ENCODE measurements around the gene LRGUK. TPM values are rescaled to one million over a fixed set of nuclear protein-coding genes. Genes with fewer than 3 reads are reported as not detected.

Gene LRGUK
- total RNA-seq, 1 experiment from 2014 or later: 1.9 TPM

GRCh38 chr7:134302120-134302519 lies 175.0 kb downstream of the LRGUK start (continued):
- TF ChIP-seq ARID4B (CRISPR knock-in tag; IDR thresholded peaks at IDR 0.05; ENCODE audit: borderline replicate concordance): no peak
- TF ChIP-seq ZNF138 (CRISPR knock-in tag; conservative IDR thresholded peaks at IDR 0.05): no peak
- no peak for TF ChIP-seq TEAD1 (CRISPR knock-in tag; IDR thresholded peaks at IDR 0.05)
- no peak for TF ChIP-seq ZNF317 (CRISPR knock-in tag; IDR thresholded peaks at IDR 0.05; ENCODE audit: borderline replicate concordance, low read depth)

DNA sequence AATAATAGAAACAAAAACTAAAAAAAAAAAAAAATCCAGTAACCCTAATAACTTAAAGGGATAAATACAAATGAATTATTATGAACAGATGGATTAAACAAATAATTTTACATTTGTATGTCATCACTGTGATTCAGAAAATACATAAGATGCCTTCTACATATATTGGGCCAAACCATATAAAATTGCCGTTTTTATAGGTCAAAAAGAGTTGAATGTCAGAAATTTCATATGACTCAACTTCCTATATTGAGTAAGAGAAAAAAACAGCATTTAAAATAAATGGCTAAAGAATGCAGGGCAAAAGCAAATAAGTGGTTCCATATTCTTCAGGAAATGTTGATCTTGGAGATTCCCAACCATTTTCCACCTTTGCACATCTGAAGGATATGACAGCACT lies 180.2 kb downstream of the LRGUK start:
- peaks cover 24% of the 10 kb centered on the region for H3K36me3 Mint-ChIP-seq
- no peaks in the 10 kb centered on the region for H3K4me1 Mint-ChIP-seq
- ATAC-seq (no peak), DNase-seq (ENCODE audit: low spot score) (no peak)
- H3K4me3 Mint-ChIP-seq: no peak overlapping the region
- no peaks in the 10 kb centered on the region for H3K9me3 Mint-ChIP-seq
- H3K27ac Mint-ChIP-seq: no peak overlapping the region
- POLR2A ChIA-PET: no interaction called here
- CTCF ChIA-PET: no interaction called here
- no peaks in the 10 kb centered on the region for H3K27me3 Mint-ChIP-seq (ENCODE audit: low read depth)
- no peak for TF ChIP-seq ELF4 (CRISPR knock-in tag; IDR thresholded peaks at IDR 0.05; ENCODE audit: low read depth)
- no peak for TF ChIP-seq ATF2 (CRISPR knock-in tag; IDR thresholded peaks at IDR 0.05; ENCODE audit: borderline replicate concordance, low read depth)
- no peak for TF ChIP-seq NR3C1 (CRISPR knock-in tag; conservative IDR thresholded peaks at IDR 0.05; ENCODE audit: low read depth)
- no peak for TF ChIP-seq GRHL2 (CRISPR knock-in tag; IDR thresholded peaks at IDR 0.05; ENCODE audit: insufficient replicate concordance, severe bottlenecking)
- no peak for TF ChIP-seq ZNF219 (CRISPR knock-in tag; IDR thresholded peaks at IDR 0.05; ENCODE audit: borderline replicate concordance)
- no peak for TF ChIP-seq ETV6 (CRISPR knock-in tag; IDR thresholded peaks at IDR 0.05)
- no peak for TF ChIP-seq USF2 (CRISPR knock-in tag; IDR thresholded peaks at IDR 0.05)
- TF ChIP-seq, protein P1, sequence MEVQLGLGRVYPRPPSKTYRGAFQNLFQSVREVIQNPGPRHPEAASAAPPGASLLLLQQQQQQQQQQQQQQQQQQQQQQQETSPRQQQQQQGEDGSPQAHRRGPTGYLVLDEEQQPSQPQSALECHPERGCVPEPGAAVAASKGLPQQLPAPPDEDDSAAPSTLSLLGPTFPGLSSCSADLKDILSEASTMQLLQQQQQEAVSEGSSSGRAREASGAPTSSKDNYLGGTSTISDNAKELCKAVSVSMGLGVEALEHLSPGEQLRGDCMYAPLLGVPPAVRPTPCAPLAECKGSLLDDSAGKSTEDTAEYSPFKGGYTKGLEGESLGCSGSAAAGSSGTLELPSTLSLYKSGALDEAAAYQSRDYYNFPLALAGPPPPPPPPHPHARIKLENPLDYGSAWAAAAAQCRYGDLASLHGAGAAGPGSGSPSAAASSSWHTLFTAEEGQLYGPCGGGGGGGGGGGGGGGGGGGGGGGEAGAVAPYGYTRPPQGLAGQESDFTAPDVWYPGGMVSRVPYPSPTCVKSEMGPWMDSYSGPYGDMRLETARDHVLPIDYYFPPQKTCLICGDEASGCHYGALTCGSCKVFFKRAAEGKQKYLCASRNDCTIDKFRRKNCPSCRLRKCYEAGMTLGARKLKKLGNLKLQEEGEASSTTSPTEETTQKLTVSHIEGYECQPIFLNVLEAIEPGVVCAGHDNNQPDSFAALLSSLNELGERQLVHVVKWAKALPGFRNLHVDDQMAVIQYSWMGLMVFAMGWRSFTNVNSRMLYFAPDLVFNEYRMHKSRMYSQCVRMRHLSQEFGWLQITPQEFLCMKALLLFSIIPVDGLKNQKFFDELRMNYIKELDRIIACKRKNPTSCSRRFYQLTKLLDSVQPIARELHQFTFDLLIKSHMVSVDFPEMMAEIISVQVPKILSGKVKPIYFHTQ (CRISPR knock-in tag; IDR thresholded peaks at IDR 0.05): no peak
- no peak for TF ChIP-seq NFYB (CRISPR knock-in tag; conservative IDR thresholded peaks at IDR 0.05; ENCODE audit: low read depth)
- TF ChIP-seq FOXP1 (CRISPR knock-in tag; IDR thresholded peaks at IDR 0.05; ENCODE audit: borderline replicate concordance): no peak
- TF ChIP-seq, protein P2, sequence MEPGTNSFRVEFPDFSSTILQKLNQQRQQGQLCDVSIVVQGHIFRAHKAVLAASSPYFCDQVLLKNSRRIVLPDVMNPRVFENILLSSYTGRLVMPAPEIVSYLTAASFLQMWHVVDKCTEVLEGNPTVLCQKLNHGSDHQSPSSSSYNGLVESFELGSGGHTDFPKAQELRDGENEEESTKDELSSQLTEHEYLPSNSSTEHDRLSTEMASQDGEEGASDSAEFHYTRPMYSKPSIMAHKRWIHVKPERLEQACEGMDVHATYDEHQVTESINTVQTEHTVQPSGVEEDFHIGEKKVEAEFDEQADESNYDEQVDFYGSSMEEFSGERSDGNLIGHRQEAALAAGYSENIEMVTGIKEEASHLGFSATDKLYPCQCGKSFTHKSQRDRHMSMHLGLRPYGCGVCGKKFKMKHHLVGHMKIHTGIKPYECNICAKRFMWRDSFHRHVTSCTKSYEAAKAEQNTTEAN (CRISPR knock-in tag; IDR thresholded peaks at IDR 0.05): no peak
- TF ChIP-seq MYBL2 (CRISPR knock-in tag; IDR thresholded peaks at IDR 0.05): no peak
- TF ChIP-seq CBFB (CRISPR knock-in tag; IDR thresholded peaks at IDR 0.05; ENCODE audit: low read depth): no peak
- no peak for TF ChIP-seq MXD4 (CRISPR knock-in tag; IDR thresholded peaks at IDR 0.05; ENCODE audit: borderline replicate concordance)
- no peak for TF ChIP-seq E2F5 (CRISPR knock-in tag; IDR thresholded peaks at IDR 0.05)
- TF ChIP-seq, protein P3, sequence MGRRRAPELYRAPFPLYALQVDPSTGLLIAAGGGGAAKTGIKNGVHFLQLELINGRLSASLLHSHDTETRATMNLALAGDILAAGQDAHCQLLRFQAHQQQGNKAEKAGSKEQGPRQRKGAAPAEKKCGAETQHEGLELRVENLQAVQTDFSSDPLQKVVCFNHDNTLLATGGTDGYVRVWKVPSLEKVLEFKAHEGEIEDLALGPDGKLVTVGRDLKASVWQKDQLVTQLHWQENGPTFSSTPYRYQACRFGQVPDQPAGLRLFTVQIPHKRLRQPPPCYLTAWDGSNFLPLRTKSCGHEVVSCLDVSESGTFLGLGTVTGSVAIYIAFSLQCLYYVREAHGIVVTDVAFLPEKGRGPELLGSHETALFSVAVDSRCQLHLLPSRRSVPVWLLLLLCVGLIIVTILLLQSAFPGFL (CRISPR knock-in tag; IDR thresholded peaks at IDR 0.05; ENCODE audit: borderline replicate concordance): no peak
- TF ChIP-seq, protein P4, sequence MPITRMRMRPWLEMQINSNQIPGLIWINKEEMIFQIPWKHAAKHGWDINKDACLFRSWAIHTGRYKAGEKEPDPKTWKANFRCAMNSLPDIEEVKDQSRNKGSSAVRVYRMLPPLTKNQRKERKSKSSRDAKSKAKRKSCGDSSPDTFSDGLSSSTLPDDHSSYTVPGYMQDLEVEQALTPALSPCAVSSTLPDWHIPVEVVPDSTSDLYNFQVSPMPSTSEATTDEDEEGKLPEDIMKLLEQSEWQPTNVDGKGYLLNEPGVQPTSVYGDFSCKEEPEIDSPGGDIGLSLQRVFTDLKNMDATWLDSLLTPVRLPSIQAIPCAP (CRISPR knock-in tag; IDR thresholded peaks at IDR 0.05): no peak
- TF ChIP-seq TP53 (CRISPR knock-in tag; IDR thresholded peaks at IDR 0.05): no peak
